ENCODE data around the gene HKDC1. TPM values are rescaled to one million over a fixed set of nuclear protein-coding genes. Genes with fewer than 3 reads are reported as not detected.

The HKDC1 gene
- total RNA-seq, 1 donor from 2014 or later = 2.5 TPM

- H3K27ac ChIP-seq = no peak overlapping the region
- peaks cover 6% of the 10 kb centered on the region for H3K4me1 ChIP-seq
- no peaks in the 10 kb centered on the region for H3K9me3 ChIP-seq
- H3K27me3 ChIP-seq = no peaks in the 10 kb centered on the region
- TF ChIP-seq POLR2A (IDR thresholded peaks at IDR 0.05) (no peak), POLR2AphosphoS5 (IDR thresholded peaks at IDR 0.05; ENCODE audit: insufficient read depth in 1 of 2, low read depth in 1 of 2) (no peak), CTCF (IDR thresholded peaks at IDR 0.05) (no peak)
- intact Hi-C loops (cut with DNase I) = loop anchor here (10.0 kb wide), 1 partner anchor 272 kb away; no protein-coding TSS in a partner anchor
- no peak overlapping the region for H3K4me3 ChIP-seq
- H3K36me3 ChIP-seq = no peaks in the 10 kb centered on the region
- no peak for DNase-seq (ENCODE audit: extremely low spot score in 2 of 2)
Measured at GRCh38 chr10:69232736-69233480, 12.8 kb downstream of the HKDC1 start.

- intact Hi-C loops (cut with DNase I) = loop anchor here (10.0 kb wide), 1 partner anchor 270 kb away; no protein-coding TSS in a partner anchor
- TF ChIP-seq POLR2AphosphoS5 (IDR thresholded peaks at IDR 0.05; ENCODE audit: insufficient read depth in 1 of 2, low read depth in 1 of 2) (no peak), CTCF (IDR thresholded peaks at IDR 0.05) (no peak), POLR2A (IDR thresholded peaks at IDR 0.05) (no peak)
Measured at GRCh38 chr10:69234447-69234846, 14.3 kb downstream of the HKDC1 start.

GRCh38 chr10:69237528-69238159 is 17.5 kb downstream of the HKDC1 start:
- H3K36me3 ChIP-seq = no peaks in the 10 kb centered on the region
- intact Hi-C loops (cut with DNase I) = loop anchor here (2.0 to 10.0 kb wide), 2 partner anchors 155 to 267 kb away; no protein-coding TSS in a partner anchor
- TF ChIP-seq CTCF (IDR thresholded peaks at IDR 0.05) (peak; percentile 78 to 99 (median 97)), POLR2AphosphoS5 (IDR thresholded peaks at IDR 0.05; ENCODE audit: insufficient read depth in 1 of 2, low read depth in 1 of 2) (peak in 1 of 2 donors; percentile 54), POLR2A (IDR thresholded peaks at IDR 0.05) (no peak)
- no peak overlapping the region for H3K27ac ChIP-seq
- peaks cover 11% of the 10 kb centered on the region for H3K4me1 ChIP-seq
- H3K4me3 ChIP-seq = no peak overlapping the region
- no peaks in the 10 kb centered on the region for H3K9me3 ChIP-seq
- DNase-seq (ENCODE audit: extremely low spot score in 2 of 2) = no peak
- H3K27me3 ChIP-seq = no peaks in the 10 kb centered on the region

More at GRCh38 chr10:69234447-69234846, 14.3 kb downstream of the HKDC1 start:
- H3K4me3 ChIP-seq = no peak overlapping the region
- no peak for DNase-seq (ENCODE audit: extremely low spot score in 2 of 2)
- no peaks in the 10 kb centered on the region for H3K36me3 ChIP-seq
- no peaks in the 10 kb centered on the region for H3K27me3 ChIP-seq
- no peak overlapping the region for H3K27ac ChIP-seq
- peaks cover 6% of the 10 kb centered on the region for H3K4me1 ChIP-seq
- no peaks in the 10 kb centered on the region for H3K9me3 ChIP-seq

GRCh38 chr10:69239136-69239535 is 19.0 kb downstream of the HKDC1 start:
- DNase-seq (ENCODE audit: extremely low spot score in 2 of 2) = no peak

More at GRCh38 chr10:69239136-69239535, 19.0 kb downstream of the HKDC1 start:
- no peak for TF ChIP-seq POLR2AphosphoS5 (IDR thresholded peaks at IDR 0.05; ENCODE audit: insufficient read depth in 1 of 2, low read depth in 1 of 2)
- TF ChIP-seq CTCF (IDR thresholded peaks at IDR 0.05) = no peak
- Histone ChIP-seq H3K27me3 (no peaks in the 10 kb centered on the region), H3K27ac (no peak overlapping the region), H3K9me3 (no peaks in the 10 kb centered on the region), H3K4me1 (peaks cover 11% of the 10 kb centered on the region), H3K36me3 (no peaks in the 10 kb centered on the region), H3K4me3 (no peak overlapping the region)
- intact Hi-C loops (cut with DNase I) = loop anchor here (10.0 kb wide), 1 partner anchor 266 kb away; no protein-coding TSS in a partner anchor

All from vagina (tissue), 2 donors.